Ovary (tissue), 3 donors: ENCODE results near the gene TPRA1.

Experiments used
- CTCF ChIP-seq, 3 donors: fragments of 450-650 bp in 2 of 3; fragments of 200-600 bp in 1 of 3; IDR thresholded peaks; one replicate each; pipeline versions ENCODE4 v1.5.1 to v1.8.0; 2016 to 2022; ENCODE audit warnings: antibody characterized with exemption in 3 of 3, mild to moderate bottlenecking in 1 of 3
- POLR2A ChIP-seq: fragments of 450-650 bp; IDR thresholded peaks from one replicate; pipeline ENCODE4 v1.6.1; 2017; ENCODE audit warnings: antibody characterized with exemption, mild to moderate bottlenecking, moderate library complexity
- donor health status: DM: no; HTN: no; CAD: no.

GRCh38 chr3:127607675-127608361 is 17.3 kb upstream of the TPRA1 start:
- TF ChIP-seq CTCF (IDR thresholded peaks at IDR 0.05), result no peak
- TF ChIP-seq POLR2A, result no peak
